HS-27A (cell line): Measurements from ENCODE around the gene PET100.

Source experiments
- DNase-seq: peaks from one replicate; pipeline ENCODE4 v3.0.0-alpha.2; 2012; ENCODE audit warnings: low read depth, missing footprints

PET100 gene

GRCh38 chr19:7612282-7613274 is 17.0 kb upstream of the PET100 start:
- DNase-seq, result no peak

GRCh38 chr19:7614859-7615741 is 14.5 kb upstream of the PET100 start:
- DNase-seq, result no peak

GRCh38 chr19:7617172-7617571 is 12.4 kb upstream of the PET100 start:
- no peak for DNase-seq

- no peak for DNase-seq
These were observed 11.9 kb upstream of the PET100 start for GRCh38 chr19:7617735-7618134.

- DNase-seq, result no peak
These were observed 11.2 kb upstream of the PET100 start for GRCh38 chr19:7618348-7618747.

GRCh38 chr19:7618771-7619510 is 10.7 kb upstream of the PET100 start:
- DNase-seq, result no peak

- no peak for DNase-seq
These were observed 9.7 kb upstream of the PET100 start for GRCh38 chr19:7619671-7620441.

- no peak for DNase-seq
These were observed 8.9 kb upstream of the PET100 start for GRCh38 chr19:7620442-7621412.

- DNase-seq, result no peak
These were observed 6.5 kb upstream of the PET100 start for GRCh38 chr19:7622933-7623685.

GRCh38 chr19:7623725-7624603 is 5.6 kb upstream of the PET100 start:
- DNase-seq, result no peak

- DNase-seq, result no peak
These were observed 4.8 kb upstream of the PET100 start for GRCh38 chr19:7624810-7625209.

- DNase-seq, result no peak
These were observed 3.7 kb upstream of the PET100 start for GRCh38 chr19:7625763-7626372.

GRCh38 chr19:7627166-7627565 is 2.4 kb upstream of the PET100 start:
- no peak for DNase-seq

GRCh38 chr19:7628589-7629311 is 843 bp upstream of the PET100 start:
- no peak for DNase-seq

- DNase-seq, result no peak
These were observed 2.0 kb downstream of the PET100 start for GRCh38 chr19:7631577-7631976.

- no peak for DNase-seq
These were observed 3.0 kb downstream of the PET100 start for GRCh38 chr19:7632340-7633203.
